Ishikawa (cell line): Measurements from ENCODE around the gene GDF11.

ENCODE experiments used
- CEBPB ChIP-seq: IDR thresholded peaks from 2 replicates; pipeline ENCODE4 v1.6.1; 2012
- CREB1 ChIP-seq: IDR thresholded peaks from 2 replicates; pipeline ENCODE4 v1.6.1; 2012; ENCODE audit warnings: low read depth
- EGR1 ChIP-seq: IDR thresholded peaks from 2 replicates; pipeline ENCODE4 v1.6.1; 2012
- EP300 ChIP-seq: IDR thresholded peaks from 2 replicates; pipeline ENCODE4 v1.6.1; 2012; ENCODE audit warnings: borderline replicate concordance
- FOXM1 ChIP-seq: IDR thresholded peaks from 2 replicates; pipeline ENCODE4 v1.6.1; 2012; ENCODE audit warnings: low read depth, borderline replicate concordance
- MAX ChIP-seq: IDR thresholded peaks from 2 replicates; pipeline ENCODE4 v1.6.1; 2012
- NFIC ChIP-seq: IDR thresholded peaks from 2 replicates; pipeline ENCODE4 v1.6.1; 2012
- RAD21 ChIP-seq: IDR thresholded peaks from 2 replicates; pipeline ENCODE4 v1.6.1; 2012; ENCODE audit warnings: low read depth
- TAF1 ChIP-seq: IDR thresholded peaks from 2 replicates; pipeline ENCODE4 v1.6.1; 2012; ENCODE audit warnings: low read depth, mild to moderate bottlenecking
- TCF12 ChIP-seq: IDR thresholded peaks from 2 replicates; pipeline ENCODE4 v1.6.1; 2012; ENCODE audit warnings: low read depth
- TEAD4 ChIP-seq: IDR thresholded peaks from 2 replicates; pipeline ENCODE4 v1.6.1; 2012
- YY1 ChIP-seq: IDR thresholded peaks from 2 replicates; pipeline ENCODE4 v1.6.1; 2012; ENCODE audit warnings: low read depth
- ZBTB7A ChIP-seq: IDR thresholded peaks from 2 replicates; pipeline ENCODE4 v1.6.1; 2012; ENCODE audit warnings: low read depth
- TF ChIP-seq, protein P1 (sequence below): IDR thresholded peaks from 2 replicates; pipeline ENCODE4 v1.6.1; 2012; ENCODE audit warnings: low read depth, mild to moderate bottlenecking
- TF ChIP-seq, protein P2 (sequence below): IDR thresholded peaks from 2 replicates; pipeline ENCODE4 v1.6.1; 2012

GDF11 gene

GRCh38 chr12:55789171-55789570, 46.2 kb downstream of the GDF11 start:
- TF ChIP-seq ZBTB7A = no peak
- no peak for TF ChIP-seq RAD21
- no peak for TF ChIP-seq CEBPB
- TF ChIP-seq EGR1 = no peak
- TF ChIP-seq CREB1 = no peak
- TF ChIP-seq MAX = no peak
- TF ChIP-seq, protein P1, sequence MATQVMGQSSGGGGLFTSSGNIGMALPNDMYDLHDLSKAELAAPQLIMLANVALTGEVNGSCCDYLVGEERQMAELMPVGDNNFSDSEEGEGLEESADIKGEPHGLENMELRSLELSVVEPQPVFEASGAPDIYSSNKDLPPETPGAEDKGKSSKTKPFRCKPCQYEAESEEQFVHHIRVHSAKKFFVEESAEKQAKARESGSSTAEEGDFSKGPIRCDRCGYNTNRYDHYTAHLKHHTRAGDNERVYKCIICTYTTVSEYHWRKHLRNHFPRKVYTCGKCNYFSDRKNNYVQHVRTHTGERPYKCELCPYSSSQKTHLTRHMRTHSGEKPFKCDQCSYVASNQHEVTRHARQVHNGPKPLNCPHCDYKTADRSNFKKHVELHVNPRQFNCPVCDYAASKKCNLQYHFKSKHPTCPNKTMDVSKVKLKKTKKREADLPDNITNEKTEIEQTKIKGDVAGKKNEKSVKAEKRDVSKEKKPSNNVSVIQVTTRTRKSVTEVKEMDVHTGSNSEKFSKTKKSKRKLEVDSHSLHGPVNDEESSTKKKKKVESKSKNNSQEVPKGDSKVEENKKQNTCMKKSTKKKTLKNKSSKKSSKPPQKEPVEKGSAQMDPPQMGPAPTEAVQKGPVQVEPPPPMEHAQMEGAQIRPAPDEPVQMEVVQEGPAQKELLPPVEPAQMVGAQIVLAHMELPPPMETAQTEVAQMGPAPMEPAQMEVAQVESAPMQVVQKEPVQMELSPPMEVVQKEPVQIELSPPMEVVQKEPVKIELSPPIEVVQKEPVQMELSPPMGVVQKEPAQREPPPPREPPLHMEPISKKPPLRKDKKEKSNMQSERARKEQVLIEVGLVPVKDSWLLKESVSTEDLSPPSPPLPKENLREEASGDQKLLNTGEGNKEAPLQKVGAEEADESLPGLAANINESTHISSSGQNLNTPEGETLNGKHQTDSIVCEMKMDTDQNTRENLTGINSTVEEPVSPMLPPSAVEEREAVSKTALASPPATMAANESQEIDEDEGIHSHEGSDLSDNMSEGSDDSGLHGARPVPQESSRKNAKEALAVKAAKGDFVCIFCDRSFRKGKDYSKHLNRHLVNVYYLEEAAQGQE = no peak
- TF ChIP-seq NFIC = no peak
- TF ChIP-seq TCF12 = no peak
- TF ChIP-seq TEAD4 = no peak
- TF ChIP-seq TAF1 = no peak

DNA sequence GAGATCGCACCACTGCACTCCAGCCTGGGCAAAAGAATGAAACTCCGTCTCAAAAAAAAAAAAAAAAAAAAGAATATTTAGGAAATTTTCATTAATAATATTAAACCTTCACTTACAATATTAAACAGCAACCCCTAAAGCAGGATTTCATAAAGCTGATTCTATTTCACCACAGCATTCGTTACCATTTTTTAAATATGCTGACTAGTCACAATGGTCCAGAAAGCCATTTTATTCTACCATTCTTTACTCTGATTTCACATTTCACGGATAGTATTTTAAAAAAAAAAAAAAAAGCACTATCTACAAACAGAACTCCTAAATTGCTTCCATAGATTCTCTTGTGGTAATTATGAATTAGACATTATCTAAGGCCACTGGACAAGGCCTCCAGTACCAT, 47.0 kb downstream of the GDF11 start:
- TF ChIP-seq TAF1 (no peak), MAX (no peak)

- no peak for TF ChIP-seq FOXM1
- TF ChIP-seq, protein P1 = no peak
- TF ChIP-seq NFIC = no peak
- no peak for TF ChIP-seq MAX
- TF ChIP-seq, protein P2, sequence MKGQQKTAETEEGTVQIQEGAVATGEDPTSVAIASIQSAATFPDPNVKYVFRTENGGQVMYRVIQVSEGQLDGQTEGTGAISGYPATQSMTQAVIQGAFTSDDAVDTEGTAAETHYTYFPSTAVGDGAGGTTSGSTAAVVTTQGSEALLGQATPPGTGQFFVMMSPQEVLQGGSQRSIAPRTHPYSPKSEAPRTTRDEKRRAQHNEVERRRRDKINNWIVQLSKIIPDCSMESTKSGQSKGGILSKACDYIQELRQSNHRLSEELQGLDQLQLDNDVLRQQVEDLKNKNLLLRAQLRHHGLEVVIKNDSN = no peak
- no peak for TF ChIP-seq RAD21
- TF ChIP-seq EP300 = no peak
- TF ChIP-seq YY1 = no peak
- no peak for TF ChIP-seq TEAD4
- TF ChIP-seq TAF1 = no peak
- TF ChIP-seq EGR1 = no peak
- TF ChIP-seq CREB1 = no peak
- TF ChIP-seq TCF12 = no peak
- TF ChIP-seq ZBTB7A = no peak
- TF ChIP-seq CEBPB = no peak
These were observed 53.0 kb downstream of the GDF11 start for GRCh38 chr12:55795950-55796349.

GRCh38 chr12:55797068-55797467, 54.1 kb downstream of the GDF11 start:
- no peak for TF ChIP-seq FOXM1
- no peak for TF ChIP-seq ZBTB7A
- TF ChIP-seq CEBPB = no peak
- TF ChIP-seq NFIC = no peak
- TF ChIP-seq TAF1 = no peak
- TF ChIP-seq EP300 = no peak
- TF ChIP-seq MAX = no peak
- no peak for TF ChIP-seq EGR1
- TF ChIP-seq RAD21 = peak; percentile 34

DNA sequence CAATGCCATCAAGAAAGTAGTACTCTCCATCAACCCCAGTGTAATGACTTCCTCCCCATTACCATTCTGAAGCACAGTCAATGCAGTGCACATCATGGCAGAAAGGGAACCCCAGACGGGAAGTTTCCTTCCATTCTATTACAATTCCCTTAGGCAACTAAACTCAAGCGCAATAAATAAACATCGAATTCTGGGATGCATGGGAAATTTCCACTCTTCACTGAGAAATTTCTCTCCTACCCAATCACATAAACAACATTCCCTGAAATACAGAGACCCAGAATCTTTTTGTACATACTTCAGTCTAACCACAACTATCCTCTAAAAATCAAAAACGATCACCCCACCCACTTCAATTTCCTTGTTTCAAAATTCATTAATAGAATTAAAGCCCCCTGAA, 54.6 kb downstream of the GDF11 start:
- TF ChIP-seq TEAD4 = no peak
- TF ChIP-seq CEBPB = no peak
- no peak for TF ChIP-seq RAD21
- TF ChIP-seq ZBTB7A = no peak
- no peak for TF ChIP-seq NFIC
- TF ChIP-seq, protein P2 = no peak
- TF ChIP-seq TCF12 = no peak
- TF ChIP-seq, protein P1 = no peak
- TF ChIP-seq EP300 = no peak
- no peak for TF ChIP-seq FOXM1
